ENCODE results near the gene RAET1L. TPM values are rescaled to one million over a fixed set of nuclear protein-coding genes. Genes with fewer than 3 reads are reported as not detected.

RAET1L gene
- total and polyA plus RNA-seq, 10 of the 15 experiments (the other 5 are each of a cell fraction or from before 2014, with no cell fraction given) = not detected

- no peak for TF ChIP-seq CEBPB (IDR thresholded peaks at IDR 0.05; ENCODE audit: borderline replicate concordance in 1 of 2, low read depth in 2 of 2, low read length in 2 of 2)
- no peak for TF ChIP-seq JUND (IDR thresholded peaks at IDR 0.05; ENCODE audit: low read depth, low read length)
- no peak for TF ChIP-seq NFIC (IDR thresholded peaks at IDR 0.05; ENCODE audit: low read depth, low read length)
- TF ChIP-seq IKZF2 (IDR thresholded peaks at IDR 0.05) = no peak
- no peak for TF ChIP-seq BCL3 (IDR thresholded peaks at IDR 0.05; ENCODE audit: borderline replicate concordance, insufficient read depth, low read depth, low read length, poor library complexity, severe bottlenecking)
Observed at GRCh38 chr6:149987602-149988107, 37.7 kb downstream of the RAET1L start (continued).

- 51% methylated on average over 5 of the region's 5 CpGs for WGBS (ENCODE audit: insufficient coverage, insufficient replicate concordance, low lambda C conversion rate, missing lambda C conversion rate)
- ATAC-seq = no peak
- no TSS peak for BruUV-seq (replicated peaks)
- Histone ChIP-seq H3K4me1 (ENCODE audit: control insufficient read depth, insufficient read depth, low read length) (peaks cover 6% of the 10 kb centered on the region), H4K20me1 (ENCODE audit: control insufficient read depth, insufficient read depth) (no peaks in the 10 kb centered on the region; the same call in 1 of the 2 replicates), H3K27ac (ENCODE audit: control insufficient read depth, insufficient read depth) (no peak overlapping the region), H3K4me3 (no peak overlapping the region), H3K4me2 (ENCODE audit: control insufficient read depth, insufficient read depth) (no peak overlapping the region), H3K9ac (ENCODE audit: control insufficient read depth, insufficient read depth, low read length) (no peak overlapping the region), H2AFZ (ENCODE audit: control insufficient read depth, low read depth, low read length) (no peak overlapping the region), H3K9me3 (replicated peaks; ENCODE audit: control insufficient read depth, insufficient read depth, low read length) (peaks cover 7% of the 10 kb centered on the region; the same call in 2 of the 3 replicates), H3K36me3 (ENCODE audit: control insufficient read depth in 2 of 2, insufficient read depth in 2 of 2, low read length in 1 of 2) (no peaks in the 10 kb centered on the region), H3K27me3 (replicated peaks in 1 of 2; ENCODE audit: control insufficient read depth in 2 of 2, insufficient read depth in 2 of 2, low read length in 1 of 2) (peaks cover 8 to 15% of the 10 kb centered on the region in 2 experiments; a peak in 3 of 4 replicates), H3K79me2 (ENCODE audit: control insufficient read depth, insufficient read depth, low read length) (no peaks in the 10 kb centered on the region)
- in situ Hi-C loops (cut with MboI) (no loop called here), intact Hi-C loops (cut with micrococcal nuclease; ENCODE audit: unreplicated experiment) (no loop called here)
- ChIA-PET SMC1A (ENCODE audit: uncharacterized antibody, unreplicated experiment) (no interaction called here), POLR2A (no interaction called here), RAD21 (ENCODE audit: unreplicated experiment) (no interaction called here), CTCF (no interaction called here)
- no peak for FAIRE-seq
- DNase-seq (ENCODE audit: low read depth, low spot score) = no peak
- no peak for TF ChIP-seq BHLHE40 (IDR thresholded peaks at IDR 0.05; ENCODE audit: borderline replicate concordance in 1 of 2, low read depth in 2 of 2, low read length in 1 of 2)
- no peak for TF ChIP-seq TCF3 (IDR thresholded peaks at IDR 0.05; ENCODE audit: borderline replicate concordance, insufficient read depth, low read depth, low read length)
- TF ChIP-seq EZH2 (IDR thresholded peaks at IDR 0.05; ENCODE audit: borderline replicate concordance, control insufficient read depth, low read depth, low read length) = no peak
- TF ChIP-seq NFYB (IDR thresholded peaks at IDR 0.05; ENCODE audit: insufficient read depth, low read depth, low read length) = no peak
- TF ChIP-seq ZNF217 (IDR thresholded peaks at IDR 0.05) = no peak
- no peak for TF ChIP-seq IKZF1 (conservative IDR thresholded peaks at IDR 0.05)
- no peak for TF ChIP-seq NBN (IDR thresholded peaks at IDR 0.05)
- no peak for TF ChIP-seq POU2F2 (IDR thresholded peaks at IDR 0.05; ENCODE audit: borderline replicate concordance, low read depth, low read length)
- no peak for TF ChIP-seq NKRF (conservative IDR thresholded peaks at IDR 0.05)
- TF ChIP-seq SIX5 (IDR thresholded peaks at IDR 0.05; ENCODE audit: low read depth, low read length, severe bottlenecking) = no peak
- no peak for TF ChIP-seq NR2F1 (conservative IDR thresholded peaks at IDR 0.05)
Observed at GRCh38 chr6:149985481-149985937, 39.8 kb downstream of the RAET1L start.
